Measurements from ENCODE around the gene CAMSAP3. TPM values are rescaled to one million over a fixed set of nuclear protein-coding genes. Genes with fewer than 3 reads are reported as not detected.

CAMSAP3 gene, protein sequence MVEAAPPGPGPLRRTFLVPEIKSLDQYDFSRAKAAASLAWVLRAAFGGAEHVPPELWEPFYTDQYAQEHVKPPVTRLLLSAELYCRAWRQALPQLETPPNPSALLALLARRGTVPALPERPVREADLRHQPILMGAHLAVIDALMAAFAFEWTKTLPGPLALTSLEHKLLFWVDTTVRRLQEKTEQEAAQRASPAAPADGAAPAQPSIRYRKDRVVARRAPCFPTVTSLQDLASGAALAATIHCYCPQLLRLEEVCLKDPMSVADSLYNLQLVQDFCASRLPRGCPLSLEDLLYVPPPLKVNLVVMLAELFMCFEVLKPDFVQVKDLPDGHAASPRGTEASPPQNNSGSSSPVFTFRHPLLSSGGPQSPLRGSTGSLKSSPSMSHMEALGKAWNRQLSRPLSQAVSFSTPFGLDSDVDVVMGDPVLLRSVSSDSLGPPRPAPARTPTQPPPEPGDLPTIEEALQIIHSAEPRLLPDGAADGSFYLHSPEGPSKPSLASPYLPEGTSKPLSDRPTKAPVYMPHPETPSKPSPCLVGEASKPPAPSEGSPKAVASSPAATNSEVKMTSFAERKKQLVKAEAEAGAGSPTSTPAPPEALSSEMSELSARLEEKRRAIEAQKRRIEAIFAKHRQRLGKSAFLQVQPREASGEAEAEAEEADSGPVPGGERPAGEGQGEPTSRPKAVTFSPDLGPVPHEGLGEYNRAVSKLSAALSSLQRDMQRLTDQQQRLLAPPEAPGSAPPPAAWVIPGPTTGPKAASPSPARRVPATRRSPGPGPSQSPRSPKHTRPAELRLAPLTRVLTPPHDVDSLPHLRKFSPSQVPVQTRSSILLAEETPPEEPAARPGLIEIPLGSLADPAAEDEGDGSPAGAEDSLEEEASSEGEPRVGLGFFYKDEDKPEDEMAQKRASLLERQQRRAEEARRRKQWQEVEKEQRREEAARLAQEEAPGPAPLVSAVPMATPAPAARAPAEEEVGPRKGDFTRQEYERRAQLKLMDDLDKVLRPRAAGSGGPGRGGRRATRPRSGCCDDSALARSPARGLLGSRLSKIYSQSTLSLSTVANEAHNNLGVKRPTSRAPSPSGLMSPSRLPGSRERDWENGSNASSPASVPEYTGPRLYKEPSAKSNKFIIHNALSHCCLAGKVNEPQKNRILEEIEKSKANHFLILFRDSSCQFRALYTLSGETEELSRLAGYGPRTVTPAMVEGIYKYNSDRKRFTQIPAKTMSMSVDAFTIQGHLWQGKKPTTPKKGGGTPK
- 1 to 10 TPM in 1 of 2 donors, under 1 TPM in 1; 0.36 to 1.2 TPM for total RNA-seq

DNA sequence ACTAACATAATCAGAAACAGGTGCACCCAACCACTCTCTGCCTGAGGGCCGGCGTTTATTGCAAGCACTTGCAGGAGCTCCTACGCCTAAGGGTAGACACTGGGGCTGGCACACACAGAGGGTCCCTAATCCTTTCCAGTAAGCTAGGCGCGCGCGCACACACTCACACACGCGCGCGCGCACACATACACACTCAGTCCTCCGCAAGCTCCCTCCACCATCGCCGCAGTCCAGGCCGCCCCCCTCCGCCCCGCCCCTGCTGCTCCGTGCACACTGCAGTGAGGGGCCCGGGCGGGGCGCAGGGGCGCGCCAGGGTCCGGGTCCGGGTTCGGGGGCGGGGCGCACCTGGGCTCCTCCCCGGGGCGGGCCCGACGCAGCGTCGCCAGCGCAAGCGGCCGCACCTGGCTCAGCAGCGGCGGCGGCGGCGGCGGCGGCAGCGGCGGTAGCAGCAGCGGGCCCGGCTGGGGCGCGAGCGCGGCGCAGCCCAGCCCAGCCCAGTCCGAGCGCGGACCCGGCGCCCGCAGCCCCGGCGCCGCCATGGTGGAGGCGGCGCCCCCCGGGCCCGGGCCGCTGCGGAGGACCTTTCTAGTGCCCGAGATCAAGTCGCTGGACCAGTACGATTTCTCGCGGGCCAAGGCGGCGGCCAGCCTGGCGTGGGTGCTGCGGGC lies at the start of gene CAMSAP3:
Gene CAMSAP3 (plus strand): TSS at position 398 of the 668 bp plus-strand sequence. CDS start 140 bp downstream, at position 538.
- DNase-seq (ENCODE audit: low spot score) (no peak), ATAC-seq (peak; percentile 79 to 81)
- Mint-ChIP-seq H3K9me3 (no peaks in the 10 kb centered on the region), H3K27me3 (peaks cover 24 to 41% of the 10 kb centered on the region in 2 donors), H3K4me1 (ENCODE audit: low read depth in 2 of 2) (peaks cover 4 to 5% of the 10 kb centered on the region in 2 donors), H3K4me3 (peak within 1 kb of the TSS; percentile 34), H3K27ac (no peak within 1 kb of the TSS), H3K36me3 (no peaks in the 10 kb centered on the region)

DNA sequence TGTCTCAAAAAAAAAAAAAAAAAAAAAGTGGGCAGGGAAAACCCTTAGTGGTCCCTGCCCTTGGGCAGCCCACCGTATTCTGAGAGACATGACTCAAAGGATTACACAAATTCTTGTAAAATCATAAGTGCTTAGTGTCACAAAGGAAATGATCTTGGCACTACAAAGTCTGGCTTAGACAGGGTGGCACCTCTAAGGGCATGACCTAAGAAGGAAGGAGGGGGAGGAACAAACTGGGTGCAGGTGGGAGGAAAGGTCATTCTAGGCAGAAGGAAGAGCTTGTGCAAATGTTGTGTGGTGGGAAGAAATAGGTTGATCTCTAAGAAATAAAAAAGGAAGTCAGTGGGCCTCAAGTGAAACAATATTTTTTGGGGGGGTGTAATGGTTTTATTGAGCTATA lies 49.8 kb upstream of the CAMSAP3 start:
- peaks cover 29 to 36% of the 10 kb centered on the region in 2 donors for H3K4me1 Mint-ChIP-seq (ENCODE audit: low read depth in 2 of 2)
- H3K36me3 Mint-ChIP-seq = peaks cover 26% of the 10 kb centered on the region
- ATAC-seq (peak; percentile 75 to 85), DNase-seq (ENCODE audit: low spot score) (no peak)
- H3K9me3 Mint-ChIP-seq = peaks cover 3% of the 10 kb centered on the region
- H3K27ac Mint-ChIP-seq = peak overlapping the region; percentile 84 to 86
- no peaks in the 10 kb centered on the region for H3K27me3 Mint-ChIP-seq
- H3K4me3 Mint-ChIP-seq = peak overlapping the region; percentile 81

DNA sequence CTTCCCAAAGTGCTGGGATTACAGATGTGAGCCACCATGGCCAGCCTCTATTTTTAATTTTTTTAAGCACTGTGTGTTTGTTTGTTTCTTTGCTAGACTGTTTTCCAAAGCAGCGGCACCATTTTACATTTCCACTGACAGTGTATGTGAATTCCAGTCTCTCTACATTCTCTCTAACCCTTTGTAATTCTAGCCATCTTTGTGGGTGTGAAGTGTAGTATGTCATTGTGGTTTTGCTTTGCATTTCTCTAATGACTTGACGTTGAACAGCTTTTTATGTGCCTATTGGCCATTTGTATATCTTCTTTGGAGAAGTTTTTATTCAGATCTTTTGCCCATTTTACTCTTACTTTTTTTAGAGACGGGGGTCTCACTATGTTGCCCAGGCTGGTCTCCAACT lies 48.5 kb upstream of the CAMSAP3 start:
- peaks cover 23% of the 10 kb centered on the region for H3K36me3 Mint-ChIP-seq
- H3K9me3 Mint-ChIP-seq = peaks cover 3% of the 10 kb centered on the region
- ATAC-seq (peak; percentile 69 to 70), DNase-seq (ENCODE audit: low spot score) (no peak)
- peak overlapping the region; percentile 78 for H3K4me3 Mint-ChIP-seq
- H3K27me3 Mint-ChIP-seq = no peaks in the 10 kb centered on the region
- peaks cover 27 to 36% of the 10 kb centered on the region in 2 donors for H3K4me1 Mint-ChIP-seq (ENCODE audit: low read depth in 2 of 2)
- H3K27ac Mint-ChIP-seq = peak overlapping the region; percentile 93

DNA sequence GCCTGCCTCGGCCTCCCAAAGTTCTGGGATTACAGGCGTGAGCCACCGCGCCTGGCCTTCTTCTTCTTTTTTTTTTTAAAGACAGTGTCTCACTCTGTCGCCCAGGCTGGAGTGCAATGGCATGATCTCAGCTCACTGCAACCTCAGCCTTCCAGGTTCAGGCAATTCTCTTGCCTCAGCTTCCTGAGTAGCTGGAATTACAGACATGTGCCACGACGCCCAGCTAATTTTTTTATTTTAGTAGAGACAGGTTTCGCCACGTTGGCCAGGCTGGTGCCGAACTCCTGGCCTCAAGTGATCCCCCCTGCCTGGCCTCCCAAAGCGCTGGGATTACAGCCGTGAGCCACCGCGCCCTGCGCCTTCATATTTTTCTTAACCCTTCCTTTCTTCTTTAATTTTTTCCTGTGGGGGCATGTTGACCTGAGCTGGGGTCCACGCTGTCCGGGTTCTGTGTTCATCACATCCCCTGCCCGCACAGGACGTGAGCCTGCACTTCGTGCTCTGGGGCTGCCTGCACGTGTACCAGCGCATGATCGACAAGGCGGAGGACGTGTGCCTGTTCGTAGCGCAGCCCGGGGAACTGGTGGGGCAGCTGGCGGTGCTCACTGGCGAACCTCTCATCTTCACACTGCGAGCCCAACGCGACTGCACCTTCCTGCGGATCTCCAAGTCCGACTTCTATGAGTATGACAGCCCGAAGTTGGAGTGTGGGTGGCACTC lies 46.1 kb upstream of the CAMSAP3 start:
- no peak overlapping the region for H3K4me3 Mint-ChIP-seq
- peaks cover 3% of the 10 kb centered on the region for H3K9me3 Mint-ChIP-seq
- H3K4me1 Mint-ChIP-seq (ENCODE audit: low read depth in 2 of 2) = peaks cover 20 to 31% of the 10 kb centered on the region in 2 donors
- ATAC-seq = no peak
- DNase-seq (ENCODE audit: low spot score) = no peak
- no peaks in the 10 kb centered on the region for H3K27me3 Mint-ChIP-seq
- peaks cover 20% of the 10 kb centered on the region for H3K36me3 Mint-ChIP-seq
- H3K27ac Mint-ChIP-seq = peak overlapping the region in 1 of 2 donors; percentile 52

DNA sequence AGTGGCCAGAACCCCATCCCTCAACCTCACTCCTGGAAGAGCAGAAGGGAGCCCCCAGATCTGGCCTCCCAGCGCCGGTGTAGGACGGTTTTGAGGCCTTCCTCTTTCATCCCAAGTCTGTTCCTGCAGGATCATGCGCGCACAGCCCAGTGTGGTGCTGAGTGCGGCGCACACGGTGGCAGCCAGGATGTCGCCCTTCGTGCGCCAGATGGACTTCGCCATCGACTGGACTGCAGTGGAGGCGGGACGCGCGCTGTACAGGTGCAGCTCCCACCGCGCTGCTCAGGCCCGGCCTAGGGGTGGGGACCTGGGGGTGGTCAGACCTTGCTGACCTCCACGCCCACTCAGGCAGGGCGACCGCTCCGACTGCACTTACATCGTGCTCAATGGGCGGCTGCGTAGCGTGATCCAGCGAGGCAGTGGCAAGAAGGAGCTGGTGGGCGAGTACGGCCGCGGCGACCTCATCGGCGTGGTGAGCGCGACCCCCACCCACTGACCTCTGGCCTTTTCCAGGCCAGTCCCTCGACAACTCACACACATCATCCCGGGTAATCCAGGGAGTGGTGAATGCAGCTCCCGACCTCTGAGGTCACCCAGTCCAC lies 45.4 kb upstream of the CAMSAP3 start:
- ATAC-seq (no peak), DNase-seq (ENCODE audit: low spot score) (no peak)
- Mint-ChIP-seq H3K36me3 (peaks cover 20% of the 10 kb centered on the region), H3K4me1 (ENCODE audit: low read depth in 2 of 2) (peaks cover 20 to 26% of the 10 kb centered on the region in 2 donors), H3K27me3 (no peaks in the 10 kb centered on the region), H3K4me3 (no peak overlapping the region), H3K27ac (no peak overlapping the region), H3K9me3 (peaks cover 3% of the 10 kb centered on the region)

DNA sequence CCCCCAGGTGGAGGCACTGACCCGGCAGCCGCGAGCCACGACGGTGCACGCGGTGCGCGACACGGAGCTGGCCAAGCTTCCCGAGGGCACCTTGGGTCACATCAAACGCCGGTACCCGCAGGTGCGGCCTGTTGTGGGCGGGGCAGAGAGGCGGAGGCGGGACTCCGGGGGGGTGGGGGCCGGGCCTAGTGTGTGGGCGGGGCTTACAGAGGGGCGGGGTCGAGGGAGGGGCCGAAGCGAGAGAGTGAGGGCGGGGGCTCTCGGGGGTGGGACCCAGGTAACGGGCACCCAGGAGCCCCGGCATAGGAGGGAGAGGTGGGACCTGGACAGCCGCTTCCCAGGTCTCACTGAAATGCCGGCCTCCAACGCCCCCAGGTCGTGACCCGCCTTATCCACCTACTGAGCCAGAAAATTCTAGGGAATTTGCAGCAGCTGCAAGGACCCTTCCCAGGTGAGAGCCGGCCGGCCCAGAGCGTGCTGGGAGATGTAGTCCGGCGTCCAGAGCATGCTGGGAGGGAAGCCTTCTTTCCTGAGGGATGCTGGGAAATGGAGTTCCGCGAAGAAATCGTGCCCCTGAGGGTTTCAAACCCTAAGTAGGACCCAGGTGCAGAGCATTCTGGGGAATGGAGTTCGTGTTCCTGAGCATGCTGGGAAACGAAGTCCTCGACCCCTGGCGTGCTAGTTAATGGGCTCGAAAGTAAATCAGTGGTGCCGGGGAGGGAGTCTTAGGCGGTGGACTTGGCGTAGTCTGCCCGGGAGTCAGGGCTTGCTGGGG lies 44.5 kb upstream of the CAMSAP3 start:
- peaks cover 14% of the 10 kb centered on the region for H3K36me3 Mint-ChIP-seq

DNA sequence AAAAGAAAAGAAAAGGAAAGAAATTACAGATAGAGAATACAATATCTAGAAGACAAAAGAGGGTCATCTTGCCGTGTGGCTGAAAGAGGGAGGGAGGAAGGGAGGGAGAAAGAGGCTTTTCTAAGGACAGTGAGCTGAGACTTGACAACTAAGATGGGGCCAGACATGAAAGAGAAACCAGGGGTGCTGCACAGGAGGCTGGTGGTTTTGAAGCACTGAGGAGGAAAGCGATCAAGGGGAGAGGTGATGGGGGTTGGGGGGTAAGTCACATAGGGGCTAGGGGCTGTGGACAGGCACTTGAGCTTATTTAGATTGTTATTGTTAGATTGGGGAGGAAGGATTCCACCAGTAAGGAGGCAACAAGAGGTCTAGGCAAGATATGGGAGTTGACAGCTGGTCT lies 42.9 kb upstream of the CAMSAP3 start:
- H3K36me3 Mint-ChIP-seq = peaks cover 7% of the 10 kb centered on the region
- H3K27ac Mint-ChIP-seq = peak overlapping the region; percentile 0 to 28
- ATAC-seq (no peak), DNase-seq (ENCODE audit: low spot score) (no peak)
- H3K4me3 Mint-ChIP-seq = peak overlapping the region; percentile 16
- H3K4me1 Mint-ChIP-seq (ENCODE audit: low read depth in 2 of 2) = peaks cover 6 to 14% of the 10 kb centered on the region in 2 donors
- H3K9me3 Mint-ChIP-seq = no peaks in the 10 kb centered on the region
- no peaks in the 10 kb centered on the region for H3K27me3 Mint-ChIP-seq

More for the DNA sequence above, 44.5 kb upstream of the CAMSAP3 start:
- Mint-ChIP-seq H3K27me3 (no peaks in the 10 kb centered on the region), H3K27ac (no peak overlapping the region), H3K4me1 (ENCODE audit: low read depth in 2 of 2) (peaks cover 14 to 20% of the 10 kb centered on the region in 2 donors), H3K9me3 (no peaks in the 10 kb centered on the region), H3K4me3 (no peak overlapping the region)
- DNase-seq (ENCODE audit: low spot score) (no peak), ATAC-seq (peak in 1 of 2 donors; percentile 16)

DNA sequence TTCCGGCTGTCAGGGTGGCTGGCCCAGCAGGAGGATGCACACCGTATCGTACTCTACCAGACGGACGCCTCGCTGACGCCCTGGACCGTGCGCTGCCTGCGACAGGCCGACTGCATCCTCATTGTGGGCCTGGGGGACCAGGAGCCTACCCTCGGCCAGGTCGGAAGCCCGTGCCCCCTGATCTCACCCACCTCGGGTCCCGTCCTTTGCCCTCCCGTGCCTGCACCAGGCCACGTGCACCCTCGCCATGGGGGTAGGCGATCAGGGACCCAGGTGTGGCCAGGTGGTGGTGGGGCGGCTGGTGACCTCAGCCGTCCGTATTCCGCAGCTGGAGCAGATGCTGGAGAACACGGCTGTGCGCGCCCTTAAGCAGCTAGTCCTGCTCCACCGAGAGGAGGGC lies 41.1 kb upstream of the CAMSAP3 start:
- H3K27me3 Mint-ChIP-seq = no peaks in the 10 kb centered on the region
- DNase-seq (ENCODE audit: low spot score) (no peak), ATAC-seq (no peak)
- H3K4me1 Mint-ChIP-seq (ENCODE audit: low read depth in 2 of 2) = peaks cover 6 to 11% of the 10 kb centered on the region in 2 donors
- no peaks in the 10 kb centered on the region for H3K9me3 Mint-ChIP-seq
- no peak overlapping the region for H3K4me3 Mint-ChIP-seq
- peaks cover 7% of the 10 kb centered on the region for H3K36me3 Mint-ChIP-seq
- no peak overlapping the region for H3K27ac Mint-ChIP-seq

DNA sequence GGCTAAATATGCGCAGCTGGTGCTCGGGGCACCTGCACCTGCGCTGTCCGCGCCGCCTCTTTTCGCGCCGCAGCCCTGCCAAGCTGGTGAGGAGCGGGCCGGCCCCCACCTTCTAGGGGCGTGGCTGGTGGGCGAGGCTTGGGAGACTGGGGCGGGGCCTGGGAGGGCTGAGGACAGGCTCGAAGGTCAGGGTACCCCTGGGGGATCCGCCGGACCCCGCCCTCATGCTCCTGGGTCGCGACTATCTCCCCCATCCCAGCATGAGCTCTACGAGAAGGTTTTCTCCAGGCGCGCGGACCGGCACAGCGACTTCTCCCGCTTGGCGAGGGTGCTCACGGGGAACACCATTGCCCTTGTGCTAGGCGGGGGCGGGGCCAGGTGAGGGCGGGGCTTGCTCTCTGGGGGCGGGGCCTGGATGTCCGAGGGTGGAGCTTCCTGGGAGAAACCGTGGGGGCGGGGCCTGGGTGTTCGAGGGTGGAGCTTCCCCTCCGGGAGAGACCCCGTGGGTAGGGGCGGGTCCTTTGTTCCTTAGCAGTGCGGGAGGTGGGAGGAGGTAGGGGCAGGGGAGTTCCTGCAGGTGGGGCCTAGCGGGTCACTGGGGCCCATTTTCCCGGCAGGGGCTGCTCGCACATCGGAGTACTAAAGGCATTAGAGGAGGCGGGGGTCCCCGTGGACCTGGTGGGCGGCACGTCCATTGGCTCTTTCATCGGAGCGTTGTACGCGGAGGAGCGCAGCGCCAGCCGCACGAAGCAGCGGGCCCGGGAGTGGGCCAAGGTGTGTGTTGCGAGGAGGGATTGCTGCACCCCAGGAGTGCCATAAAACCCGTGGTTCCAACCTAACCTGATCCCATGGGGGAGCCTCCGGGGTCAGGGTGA lies 40.4 kb upstream of the CAMSAP3 start:
- Mint-ChIP-seq H3K27ac (no peak overlapping the region), H3K9me3 (no peaks in the 10 kb centered on the region), H3K36me3 (peaks cover 9% of the 10 kb centered on the region), H3K4me1 (ENCODE audit: low read depth in 2 of 2) (peaks cover 6 to 12% of the 10 kb centered on the region in 2 donors), H3K27me3 (no peaks in the 10 kb centered on the region), H3K4me3 (no peak overlapping the region)
- ATAC-seq (peak in 1 of 2 donors; percentile 46), DNase-seq (ENCODE audit: low spot score) (no peak)

DNA sequence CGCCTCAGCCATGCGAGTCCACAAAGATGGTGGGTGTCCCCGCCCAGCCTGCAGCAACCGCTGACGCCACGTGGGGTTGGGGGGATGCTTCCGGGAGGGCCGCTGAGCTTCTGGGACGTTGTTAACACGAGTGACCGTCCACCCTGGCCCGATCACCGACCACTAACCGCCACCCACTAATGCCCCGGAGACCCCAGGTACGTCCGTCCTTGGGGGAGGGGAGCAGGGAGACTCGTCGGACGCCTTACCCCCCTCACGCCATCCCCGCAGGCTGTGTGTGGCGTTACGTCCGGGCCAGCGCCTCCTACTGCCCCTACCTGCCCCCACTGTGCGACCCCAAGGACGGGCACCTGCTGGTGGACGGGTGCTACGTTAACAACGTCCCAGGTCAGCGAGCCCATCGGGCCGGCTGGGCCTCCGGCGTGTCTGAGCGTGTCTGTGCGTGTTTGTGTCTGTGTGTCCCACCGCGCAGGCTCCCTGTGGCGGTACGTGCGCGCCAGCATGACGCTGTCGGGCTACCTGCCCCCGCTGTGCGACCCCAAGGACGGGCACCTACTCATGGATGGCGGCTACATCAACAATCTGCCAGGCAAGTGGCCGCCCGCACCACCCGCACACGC lies 38.9 kb upstream of the CAMSAP3 start:
- peaks cover 6 to 12% of the 10 kb centered on the region in 2 donors for H3K4me1 Mint-ChIP-seq (ENCODE audit: low read depth in 2 of 2)
- no peak overlapping the region for H3K27ac Mint-ChIP-seq
- H3K9me3 Mint-ChIP-seq = no peaks in the 10 kb centered on the region
- H3K36me3 Mint-ChIP-seq = peaks cover 11% of the 10 kb centered on the region
- H3K27me3 Mint-ChIP-seq = no peaks in the 10 kb centered on the region
- ATAC-seq = no peak
- no peak for DNase-seq (ENCODE audit: low spot score)
- H3K4me3 Mint-ChIP-seq = no peak overlapping the region
